Endometrium (tissue), 2 donors: ENCODE measurements around the gene AKAP8L.

Source experiments
- FAIRE-seq: peaks from 2 replicates; lab custom pipeline; 2012; peaks lifted over from hg19 to GRCh38; lab: Jason Lieb, UNC
- donor health status: control.
- donor health status: control.

AKAP8L gene

GRCh38 chr19:15418579-15419412, at the start of gene AKAP8L:
TSS of gene AKAP8L (minus strand) at chr19:15418988. CDS start at chr19:15418923, 65 bp downstream.
- FAIRE-seq: peak; percentile 99

- FAIRE-seq: no peak
Observed at GRCh38 chr19:15467734-15468214, 49.0 kb upstream of the AKAP8L start.

GRCh38 chr19:15466851-15467733, 48.3 kb upstream of the AKAP8L start:
- FAIRE-seq: no peak

GRCh38 chr19:15464394-15465385, 45.9 kb upstream of the AKAP8L start, which contains the start of gene RASAL3:
TSS of gene RASAL3 (minus strand) at chr19:15464544. CDS start at chr19:15464358, 186 bp downstream.
- FAIRE-seq: no peak

GRCh38 chr19:15463861-15464371, 45.1 kb upstream of the AKAP8L start:
- FAIRE-seq: no peak

- no peak for FAIRE-seq
Observed at GRCh38 chr19:15461694-15462093, 42.9 kb upstream of the AKAP8L start.

- no peak for FAIRE-seq
Observed at GRCh38 chr19:15457701-15458484, 39.1 kb upstream of the AKAP8L start.

- FAIRE-seq: no peak
Observed at GRCh38 chr19:15456871-15457700, 38.3 kb upstream of the AKAP8L start.

- FAIRE-seq: no peak
Observed at GRCh38 chr19:15456441-15456840, 37.7 kb upstream of the AKAP8L start.

GRCh38 chr19:15455996-15456395, 37.2 kb upstream of the AKAP8L start:
- FAIRE-seq: no peak

GRCh38 chr19:15453906-15454860, 35.4 kb upstream of the AKAP8L start:
- FAIRE-seq: no peak

GRCh38 chr19:15453091-15453578, 34.3 kb upstream of the AKAP8L start:
- no peak for FAIRE-seq

- FAIRE-seq: no peak
Observed at GRCh38 chr19:15452111-15453047, 33.6 kb upstream of the AKAP8L start.

- no peak for FAIRE-seq
Observed at GRCh38 chr19:15450528-15450890, 31.7 kb upstream of the AKAP8L start.

- no peak for FAIRE-seq
Observed at GRCh38 chr19:15449620-15450527, 31.1 kb upstream of the AKAP8L start, which contains the start of gene WIZ. TSS of gene WIZ (minus strand) at chr19:15449956. CDS start at chr19:15448307, 1,649 bp downstream.
